Measurements from ENCODE around the gene COL5A1.

Gene COL5A1

DNA sequence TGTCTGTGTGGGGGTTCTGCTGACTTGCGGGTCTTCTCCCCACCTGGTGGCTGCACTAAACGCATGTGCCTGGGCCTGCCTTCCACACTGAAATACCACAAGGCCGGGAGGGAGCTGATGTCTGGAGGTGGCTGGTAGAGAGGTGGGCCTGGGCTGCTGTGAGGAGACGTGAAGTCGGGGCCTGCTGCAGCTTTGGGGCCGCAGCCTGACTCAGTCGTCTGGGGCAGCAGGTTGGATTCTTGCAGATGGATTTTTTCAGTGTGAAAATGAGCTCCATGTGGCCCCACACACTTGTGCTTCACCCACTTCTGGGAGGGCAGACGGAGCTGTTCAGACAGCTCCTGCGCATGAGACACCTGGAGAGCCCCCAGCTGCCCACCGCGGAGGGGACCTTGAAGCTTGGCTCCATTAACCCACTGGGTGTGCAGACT is 29.3 kb downstream of the COL5A1 start:
- TF ChIP-seq CTCF (conservative IDR thresholded peaks at IDR 0.05; ENCODE audit: low read depth, low read length) = no peak
- no peak for DNase-seq (ENCODE audit: low read depth)
- H3K4me3 ChIP-seq (ENCODE audit: low read length) = no peak overlapping the region

DNA sequence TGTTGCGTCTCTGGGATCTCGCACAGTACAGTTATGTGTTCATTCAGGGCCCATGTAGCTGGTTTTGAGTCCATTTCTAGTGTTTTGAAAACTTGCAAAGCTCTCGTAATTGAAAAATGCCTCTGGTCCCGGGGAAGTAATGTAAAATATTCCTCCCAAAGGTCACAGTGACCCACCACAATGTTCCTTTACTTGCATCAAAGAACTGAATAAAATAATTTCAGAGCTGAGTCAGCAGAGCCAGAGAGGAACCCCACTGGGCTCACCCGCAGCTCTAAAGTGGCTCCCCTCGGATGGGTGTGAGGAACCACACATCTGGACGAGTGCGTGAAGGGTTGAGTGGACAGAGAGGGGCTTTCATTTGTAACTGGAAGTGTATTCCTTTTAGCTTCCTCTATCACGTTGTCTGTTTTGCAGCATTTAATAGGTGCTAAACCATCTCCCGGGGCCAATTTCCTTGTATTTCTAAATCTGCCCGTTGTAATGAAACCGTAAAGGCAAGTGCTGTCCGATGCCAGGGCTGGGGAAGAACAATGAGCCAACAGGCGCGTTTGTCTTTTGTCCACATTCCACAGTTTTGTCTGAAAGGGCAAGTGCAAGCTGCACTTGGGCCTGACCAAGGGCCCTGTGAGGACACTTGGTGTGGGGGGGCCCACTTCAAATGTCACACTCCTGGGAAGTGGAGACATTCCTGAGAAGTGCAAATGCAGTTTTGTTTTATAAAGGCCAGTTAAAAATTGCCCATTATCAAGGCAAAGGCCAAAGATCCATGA is 29.9 kb downstream of the COL5A1 start:
- DNase-seq (ENCODE audit: low read depth) = no peak
- no peak for TF ChIP-seq CTCF (conservative IDR thresholded peaks at IDR 0.05; ENCODE audit: low read depth, low read length)

DNA sequence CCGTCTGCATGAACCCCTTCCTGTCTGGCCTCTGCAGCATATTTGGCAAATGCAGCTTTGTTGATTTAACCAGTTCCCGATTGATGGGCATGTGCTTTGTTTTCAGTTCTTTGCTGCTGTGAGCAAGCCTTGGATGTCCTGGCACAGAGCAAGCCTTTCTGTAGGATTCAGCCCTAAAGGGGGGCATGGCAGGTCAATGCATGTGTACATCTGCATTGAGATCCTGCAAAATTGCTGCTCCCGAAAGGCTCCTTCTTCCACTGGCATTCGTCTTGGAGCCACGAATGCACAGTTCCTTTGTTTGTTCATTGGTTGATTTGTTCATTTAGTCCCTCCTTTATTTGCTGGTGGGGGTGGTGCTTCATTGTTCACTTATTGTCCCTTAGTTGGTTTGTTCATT is 34.8 kb downstream of the COL5A1 start:
- TF ChIP-seq CTCF (conservative IDR thresholded peaks at IDR 0.05; ENCODE audit: low read depth, low read length) = no peak
- no peak overlapping the region for H3K4me3 ChIP-seq (ENCODE audit: low read length)
- no peak for DNase-seq (ENCODE audit: low read depth)

More for the DNA sequence above, 29.9 kb downstream of the COL5A1 start:
- H3K4me3 ChIP-seq (ENCODE audit: low read length) = no peak overlapping the region

DNA sequence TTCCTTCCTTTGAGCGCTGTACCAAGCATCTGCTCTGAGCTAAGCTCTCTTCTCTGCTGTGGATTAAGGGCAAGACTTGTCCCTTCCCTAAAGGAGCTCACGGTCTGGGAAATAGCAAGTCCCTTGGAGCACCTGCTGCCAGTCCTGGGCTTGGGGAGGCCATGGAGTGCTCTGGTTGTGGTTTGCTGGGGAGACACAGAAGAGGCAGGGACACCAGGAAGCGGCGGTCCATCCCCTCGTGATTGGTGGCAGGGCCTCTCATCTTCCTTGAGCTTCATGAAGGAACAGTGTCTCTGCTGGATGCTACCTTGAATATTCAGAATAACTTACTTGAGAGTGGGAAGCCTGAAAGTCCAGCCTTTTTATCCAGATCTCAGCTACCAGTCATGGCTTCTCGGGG is 35.3 kb downstream of the COL5A1 start:
- TF ChIP-seq CTCF (conservative IDR thresholded peaks at IDR 0.05; ENCODE audit: low read depth, low read length) = no peak
- no peak for DNase-seq (ENCODE audit: low read depth)
- no peak overlapping the region for H3K4me3 ChIP-seq (ENCODE audit: low read length)

DNA sequence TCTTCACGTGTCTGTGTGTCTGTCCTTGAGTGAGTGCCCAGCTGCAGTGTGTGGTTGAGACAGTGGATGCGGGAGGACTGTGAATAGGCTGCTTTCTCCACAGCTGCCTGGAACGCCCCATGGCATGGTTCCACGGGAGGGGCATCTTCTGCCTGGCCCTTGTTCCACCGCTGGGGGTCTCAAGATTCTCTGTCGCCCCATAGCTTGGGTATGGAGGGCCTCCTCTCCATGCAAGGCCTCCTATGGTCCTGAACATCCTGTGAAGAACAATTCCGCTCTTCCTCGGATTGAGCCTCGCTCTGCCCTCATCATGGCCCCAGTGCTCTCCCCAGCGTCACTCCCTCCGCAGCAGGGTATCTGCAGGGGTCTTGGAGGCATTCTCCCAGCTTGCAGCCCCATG is 36.1 kb downstream of the COL5A1 start:
- no peak overlapping the region for H3K4me3 ChIP-seq (ENCODE audit: low read length)

DNA sequence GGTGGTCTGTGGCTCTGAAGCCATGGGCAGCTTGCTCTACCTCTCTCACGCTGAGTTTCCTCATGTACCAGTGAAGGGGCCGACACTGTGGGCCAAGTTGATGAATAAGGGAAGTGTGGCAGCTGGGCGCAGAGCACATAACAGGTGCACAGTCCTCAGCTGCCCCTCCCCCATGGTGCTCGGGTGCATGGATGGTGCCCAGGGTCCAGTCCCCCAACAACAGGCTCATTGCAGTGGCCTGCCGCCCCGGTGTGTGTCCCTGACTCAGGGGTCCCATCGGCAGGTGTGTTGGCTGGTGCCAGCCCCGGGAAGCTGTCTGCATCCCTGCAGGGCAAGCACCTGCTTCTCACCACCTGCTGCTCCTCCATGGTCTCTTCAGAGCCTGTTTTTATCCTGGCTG is 36.6 kb downstream of the COL5A1 start:
- H3K4me3 ChIP-seq (ENCODE audit: low read length) = no peak overlapping the region
- DNase-seq (ENCODE audit: low read depth) = no peak
- TF ChIP-seq CTCF (conservative IDR thresholded peaks at IDR 0.05; ENCODE audit: low read depth, low read length) = no peak

More for the DNA sequence above, 36.1 kb downstream of the COL5A1 start:
- DNase-seq (ENCODE audit: low read depth) = no peak
- TF ChIP-seq CTCF (conservative IDR thresholded peaks at IDR 0.05; ENCODE audit: low read depth, low read length) = no peak
